Hindlimb muscle (tissue), 1 donor: ENCODE measurements around the gene GYS1. TPM values are rescaled to one million over a fixed set of nuclear protein-coding genes. Genes with fewer than 3 reads are reported as not detected.

Source experiments
- DNase-seq: peaks from one replicate; pipeline ENCODE4 v3.0.0-alpha.2; 2013
- polyA plus RNA-seq: library from polyadenylated mRNA; unstranded; fragments of 120-200 nt; gene quantifications from one replicate; pipeline ENCODE4 v1.2.1, GENCODE V29; 2013; ENCODE audit not compliant: insufficient read length

GYS1 gene
- polyA plus RNA-seq, 1 donor, result 108 TPM

DNA sequence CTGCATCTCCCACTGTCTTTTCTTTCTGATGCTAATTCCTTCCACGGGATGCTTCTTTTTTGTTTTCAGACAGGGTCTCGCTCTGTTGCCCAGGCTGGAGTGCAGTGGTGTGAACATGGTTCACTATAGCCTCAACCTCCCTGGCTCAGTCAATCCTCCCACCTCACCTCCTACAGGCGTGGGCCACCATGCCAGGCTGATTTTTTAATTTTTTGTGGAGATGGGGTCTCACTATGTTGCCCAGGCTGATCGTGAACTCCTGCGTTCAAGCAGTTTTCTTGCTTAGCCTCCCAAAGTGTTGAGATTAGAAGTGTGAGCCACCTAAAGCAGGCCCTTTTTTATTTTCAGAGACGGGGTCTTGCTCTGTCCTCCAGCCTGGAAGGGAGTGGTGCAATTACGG is 4.8 kb downstream of the GYS1 start:
- DNase-seq, result no peak

DNA sequence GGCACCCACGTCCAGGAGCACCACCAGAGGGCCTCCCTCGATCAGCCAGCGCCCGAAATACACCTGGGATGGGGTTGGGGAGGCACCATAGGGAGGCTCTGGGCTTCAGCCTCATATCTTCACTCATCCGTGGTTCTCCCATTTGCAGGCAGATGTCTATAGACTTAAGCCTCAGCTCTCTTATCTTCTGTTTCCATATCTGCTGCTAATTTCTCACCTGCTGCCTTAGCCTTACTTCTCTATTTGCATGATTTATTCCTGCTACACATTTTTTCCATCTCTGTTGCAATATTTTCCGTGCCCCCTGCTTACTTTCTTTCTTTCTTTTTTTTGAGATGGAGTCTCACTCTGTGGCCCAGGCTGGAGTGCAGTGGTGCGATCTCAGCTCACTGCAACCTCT is 5.8 kb downstream of the GYS1 start:
- DNase-seq, result no peak

DNA sequence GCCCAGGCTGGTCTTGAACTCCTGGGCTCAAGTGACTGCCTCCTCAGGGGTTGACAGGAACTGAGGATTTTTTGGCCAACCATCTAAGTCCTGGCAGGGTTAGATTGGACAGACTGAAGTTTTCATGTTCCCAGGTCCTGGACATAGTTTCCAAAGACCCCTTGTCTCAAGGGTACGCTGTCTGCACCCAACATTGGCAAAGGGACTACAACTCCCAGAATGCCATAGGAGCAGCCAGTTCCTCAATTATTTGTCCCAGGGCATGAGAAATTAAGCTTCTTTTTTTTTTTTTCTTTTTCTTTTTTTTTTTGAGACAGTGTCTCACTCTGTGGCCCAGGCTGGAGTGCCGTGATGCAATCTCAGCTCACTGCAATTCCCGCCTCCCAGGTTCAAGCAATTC is 6.9 kb downstream of the GYS1 start:
- no peak for DNase-seq

DNA sequence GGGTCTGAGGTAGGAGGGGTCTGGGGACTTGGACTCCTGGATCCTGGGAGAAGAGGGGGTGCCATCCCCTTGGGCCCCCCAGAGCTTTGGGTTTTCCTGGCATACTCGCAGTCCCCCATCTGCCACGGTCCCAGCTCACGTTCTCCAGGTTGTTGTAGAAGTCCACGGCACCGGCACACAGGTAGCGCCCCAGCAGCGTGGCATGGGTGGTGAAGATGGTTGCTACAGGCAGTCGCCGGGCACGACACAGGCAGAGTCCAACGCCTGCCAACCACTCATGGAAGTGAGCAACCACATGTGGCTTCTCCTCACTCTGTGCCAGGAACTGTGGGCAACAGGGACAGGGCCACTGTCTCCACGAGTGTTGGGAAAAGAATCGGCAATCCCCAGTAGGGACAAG is 7.4 kb downstream of the GYS1 start:
- no peak for DNase-seq

DNA sequence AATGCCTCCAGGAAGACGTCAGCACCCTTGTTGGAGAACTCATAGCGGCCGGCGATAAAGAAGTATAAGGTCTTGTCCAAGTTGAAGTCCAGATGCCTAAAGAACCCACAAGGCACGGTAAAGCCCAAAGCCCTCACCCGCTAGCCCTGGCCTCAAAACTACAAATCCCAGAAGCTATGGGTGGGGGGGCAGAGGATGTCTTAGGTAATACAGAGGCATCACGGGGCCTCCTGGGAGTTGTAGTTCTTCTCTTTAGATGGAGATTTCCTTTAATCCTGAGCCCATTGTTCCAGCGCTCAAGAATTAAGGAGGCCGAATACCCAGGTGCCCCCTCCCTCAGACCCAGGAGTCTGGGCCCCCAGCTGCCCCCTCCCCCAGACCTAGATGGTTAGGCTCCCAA is 10.8 kb downstream of the GYS1 start:
- no peak for DNase-seq

DNA sequence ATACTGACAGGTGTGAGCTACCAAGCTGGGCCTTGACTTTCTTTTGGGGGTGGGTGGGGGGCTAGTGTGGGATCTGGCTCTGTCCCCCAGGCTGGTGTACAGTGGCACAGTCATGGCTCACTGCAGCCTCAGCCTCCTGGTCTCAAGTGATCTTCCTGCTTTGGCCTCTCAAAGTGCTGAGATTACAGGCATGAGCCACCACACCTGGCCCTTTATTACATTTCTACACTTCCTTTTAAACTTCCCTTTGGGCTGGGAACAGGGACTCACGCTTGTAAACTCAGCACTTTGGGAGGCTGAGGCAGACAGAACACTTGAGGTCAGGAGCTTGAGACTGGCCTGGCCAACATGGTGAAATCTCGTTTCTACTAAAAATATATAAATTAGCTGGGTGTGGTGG is 16.0 kb downstream of the GYS1 start:
- no peak for DNase-seq

DNA sequence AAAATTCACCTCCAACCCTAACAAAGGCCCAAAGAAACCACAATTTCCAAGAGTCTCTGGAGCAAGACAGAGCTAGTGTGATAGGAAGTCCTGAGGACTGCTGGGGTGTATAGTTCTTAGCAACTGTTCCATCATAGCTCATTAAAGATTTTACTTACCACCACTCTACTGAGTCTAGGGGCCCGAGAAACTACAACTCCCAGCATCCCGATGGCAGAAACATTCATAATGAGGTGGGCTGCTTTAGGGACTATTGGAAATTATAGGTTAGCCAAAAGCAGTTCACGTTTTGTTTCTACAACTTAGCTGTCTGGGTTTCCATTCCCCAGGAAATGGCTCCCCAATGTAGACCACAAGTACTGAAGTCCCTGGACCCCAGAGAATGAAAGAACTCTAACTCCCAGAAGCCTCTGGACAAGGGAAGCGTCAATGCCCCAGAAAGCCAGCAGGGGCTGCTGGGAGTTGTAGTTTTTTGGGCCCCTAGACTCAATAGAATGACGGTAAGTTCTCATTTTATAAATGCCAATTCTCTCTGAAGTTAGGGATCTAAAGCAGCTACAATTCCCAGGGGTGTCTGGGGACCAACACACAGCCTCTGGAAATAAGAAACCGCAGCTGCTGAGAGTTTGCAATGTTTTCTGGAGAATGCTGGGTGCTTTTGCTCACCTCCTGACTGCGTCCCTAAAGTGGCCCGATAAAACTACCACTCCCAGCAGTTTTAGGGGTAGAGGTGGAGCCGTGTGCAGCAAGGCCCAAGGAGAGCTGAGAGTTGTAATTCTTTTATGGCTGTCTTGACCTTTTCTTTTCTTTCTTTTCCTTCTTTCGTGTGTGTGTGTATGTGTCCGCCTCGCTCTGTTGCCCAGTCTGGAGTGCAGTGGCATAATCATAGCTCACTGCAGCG is 16.9 kb downstream of the GYS1 start:
- DNase-seq, result no peak

DNA sequence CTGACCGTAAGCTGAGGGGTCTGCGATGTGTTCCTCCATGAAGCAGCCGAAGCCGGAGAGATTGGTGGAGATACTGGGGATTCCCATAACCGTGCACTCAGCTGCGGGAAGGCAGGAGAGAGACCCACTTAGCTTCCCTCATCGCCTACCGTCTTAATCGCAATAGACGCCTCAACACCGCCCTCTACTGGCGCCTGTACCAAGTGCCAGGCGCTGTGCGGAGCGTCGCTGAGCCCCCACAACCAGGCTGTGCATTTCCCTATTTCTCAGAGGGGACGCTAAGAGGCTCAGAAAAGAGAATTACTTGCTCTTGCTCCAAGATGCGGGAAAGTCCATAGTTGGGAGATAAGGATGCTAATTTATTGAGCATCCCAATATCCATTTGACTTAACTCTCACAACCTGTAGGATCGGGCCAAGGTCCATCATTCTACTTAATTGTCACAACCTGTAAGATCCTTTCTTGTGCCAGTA is 22.1 kb downstream of the GYS1 start:
- DNase-seq, result peak; percentile 83

DNA sequence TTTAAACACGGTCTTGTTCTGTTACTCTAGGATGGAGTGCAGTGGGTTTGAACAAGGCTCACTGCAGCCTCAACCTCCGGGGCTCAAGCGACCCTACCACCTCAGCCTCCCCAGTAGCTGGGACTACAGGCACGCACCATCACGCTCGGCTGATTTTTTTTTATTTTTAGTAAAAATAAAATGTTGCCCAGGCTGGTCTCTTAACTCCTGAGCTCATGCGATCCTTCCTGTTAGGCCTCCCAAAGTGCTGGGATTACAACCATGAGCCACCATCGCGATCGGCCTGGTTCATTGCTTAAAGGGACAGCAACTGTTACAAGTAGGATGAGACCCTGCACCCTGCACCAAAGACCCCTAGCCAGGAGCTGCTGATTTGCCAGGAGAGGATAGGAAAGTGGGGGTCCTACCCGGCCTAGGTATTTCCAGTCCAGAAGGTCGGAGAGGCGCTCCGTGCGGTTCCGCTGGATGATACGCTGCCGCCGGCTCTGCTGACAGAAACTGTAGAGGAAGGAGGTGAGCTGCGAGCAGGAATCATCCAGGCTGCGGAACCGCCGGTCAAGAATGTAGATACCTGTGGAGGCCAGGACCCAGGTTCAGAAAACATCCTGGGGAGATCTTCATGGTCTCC is 22.9 kb downstream of the GYS1 start:
- DNase-seq, result no peak

DNA sequence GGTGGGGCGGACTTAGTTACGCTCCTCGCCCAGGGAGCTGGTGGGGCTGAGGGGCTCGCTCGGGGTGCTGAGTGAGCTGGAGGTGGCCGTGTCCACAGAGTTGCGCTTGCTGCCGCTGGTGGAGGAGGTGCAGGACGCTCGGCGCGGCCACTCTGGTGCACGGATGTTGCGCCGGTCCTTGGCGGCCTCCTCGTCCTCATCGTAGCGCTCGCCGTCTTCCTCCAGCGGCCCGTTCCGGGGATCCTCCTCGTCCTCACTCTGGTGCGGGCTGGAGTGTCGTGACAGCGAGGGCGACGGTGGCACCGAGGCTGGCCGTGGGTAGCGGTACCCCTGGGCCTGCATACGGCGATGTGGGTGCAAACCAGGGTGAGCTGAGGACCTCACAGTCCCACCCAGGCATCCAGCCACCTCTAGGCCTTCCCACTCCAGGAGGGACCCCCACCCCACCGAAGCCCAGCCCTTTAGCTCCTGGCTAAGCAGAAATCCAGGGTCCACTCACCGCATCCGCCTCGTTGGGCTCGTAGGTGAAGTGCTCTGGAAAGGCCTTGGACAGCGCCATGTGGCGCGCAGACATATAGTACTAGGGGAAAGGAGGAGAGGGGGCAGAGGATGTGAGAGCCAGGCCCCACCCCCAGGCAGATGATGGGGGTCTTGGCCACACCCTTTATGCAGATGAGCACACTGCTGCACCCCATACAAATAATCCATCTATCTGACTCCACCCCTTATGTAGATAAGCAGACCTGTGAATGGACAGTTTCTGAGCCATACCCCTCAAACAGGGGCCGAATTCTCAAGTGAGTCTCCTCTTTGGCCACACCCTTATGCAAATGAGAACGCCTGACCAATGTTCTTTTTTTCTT is 23.6 kb downstream of the GYS1 start:
- no peak for DNase-seq

DNA sequence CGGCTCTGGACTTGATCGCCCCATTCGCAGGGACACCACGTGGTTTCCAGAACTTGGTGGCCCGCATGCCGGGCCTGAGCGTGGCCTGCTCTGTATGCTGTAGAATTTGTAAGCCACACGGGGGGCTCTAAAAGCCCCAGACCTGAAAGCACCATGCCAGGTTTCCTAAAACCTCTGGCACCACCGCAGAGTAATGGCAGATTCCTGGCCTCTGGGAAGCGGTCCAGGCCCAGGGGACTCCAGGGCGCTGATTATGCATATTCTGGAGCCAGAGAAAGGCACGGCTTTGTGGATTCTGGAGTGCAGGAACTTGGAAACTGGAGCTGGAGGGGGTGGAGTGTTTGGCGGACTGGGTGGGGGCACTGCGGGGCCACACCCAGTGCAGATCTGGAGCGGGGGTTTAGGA is 24.3 kb downstream of the GYS1 start:
- DNase-seq, result no peak

DNA sequence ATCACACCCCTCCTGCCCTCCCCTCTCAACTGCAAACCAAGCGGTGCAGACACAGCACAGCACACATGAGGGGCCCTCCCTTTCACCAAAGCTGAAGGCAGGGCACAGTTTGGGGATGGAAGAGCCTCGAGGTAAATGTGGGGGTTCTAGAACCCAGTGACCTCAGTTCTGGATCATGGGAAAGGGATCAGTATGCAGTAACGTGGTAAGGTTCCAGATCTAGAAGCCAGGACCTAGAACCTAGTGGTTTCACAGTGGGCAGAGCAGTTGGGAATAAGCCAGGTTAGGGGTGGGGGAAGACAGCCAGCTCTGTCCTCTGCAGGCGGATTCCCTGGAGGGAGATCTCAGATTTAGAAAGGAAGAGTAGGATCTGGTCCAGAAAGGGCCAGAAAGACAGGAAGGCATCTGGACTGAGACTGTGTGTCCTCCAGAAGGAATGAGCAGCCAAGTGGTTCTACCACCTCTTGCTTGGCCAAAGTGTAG is 24.9 kb downstream of the GYS1 start:
- no peak for DNase-seq

DNA sequence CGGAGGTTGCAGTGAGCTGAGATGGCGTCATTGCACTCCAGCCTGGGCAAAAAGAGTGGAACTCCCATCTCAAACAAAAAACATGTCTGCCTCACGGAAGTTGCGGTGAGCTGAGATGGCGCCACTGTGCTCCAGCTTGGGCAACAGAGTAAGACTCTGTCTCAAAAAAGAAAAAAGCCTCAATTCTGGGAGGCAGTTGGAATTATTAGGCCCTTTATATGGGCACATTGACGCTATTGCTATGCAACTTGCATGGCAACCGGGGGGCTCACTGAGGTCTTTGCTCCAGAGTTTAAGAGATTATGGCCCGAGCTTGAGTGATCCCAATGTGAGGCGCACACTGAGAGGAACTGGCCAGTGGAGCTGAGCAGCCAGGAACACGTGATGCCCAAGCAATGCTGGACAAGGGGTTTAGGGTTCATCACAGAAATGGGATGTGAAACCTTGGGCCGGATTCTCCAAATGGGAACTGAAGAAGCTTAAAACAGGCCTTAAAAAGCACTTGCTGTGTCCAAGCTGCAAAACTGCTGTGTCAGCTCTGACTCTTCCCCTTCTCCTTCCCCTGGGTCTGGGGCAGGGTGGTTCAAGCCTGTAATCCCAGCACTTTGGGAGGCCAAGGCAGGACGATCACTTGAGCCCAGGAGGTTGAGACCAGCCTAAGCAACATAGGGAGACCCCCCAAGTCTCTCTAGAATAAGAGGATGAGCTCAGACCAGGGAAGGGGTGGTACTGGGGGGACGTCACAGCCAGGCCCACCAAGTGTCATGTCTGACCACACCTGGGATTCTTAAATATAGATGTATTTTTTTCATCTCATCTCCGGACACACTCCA is 25.5 kb downstream of the GYS1 start:
- peak; percentile 45 for DNase-seq

DNA sequence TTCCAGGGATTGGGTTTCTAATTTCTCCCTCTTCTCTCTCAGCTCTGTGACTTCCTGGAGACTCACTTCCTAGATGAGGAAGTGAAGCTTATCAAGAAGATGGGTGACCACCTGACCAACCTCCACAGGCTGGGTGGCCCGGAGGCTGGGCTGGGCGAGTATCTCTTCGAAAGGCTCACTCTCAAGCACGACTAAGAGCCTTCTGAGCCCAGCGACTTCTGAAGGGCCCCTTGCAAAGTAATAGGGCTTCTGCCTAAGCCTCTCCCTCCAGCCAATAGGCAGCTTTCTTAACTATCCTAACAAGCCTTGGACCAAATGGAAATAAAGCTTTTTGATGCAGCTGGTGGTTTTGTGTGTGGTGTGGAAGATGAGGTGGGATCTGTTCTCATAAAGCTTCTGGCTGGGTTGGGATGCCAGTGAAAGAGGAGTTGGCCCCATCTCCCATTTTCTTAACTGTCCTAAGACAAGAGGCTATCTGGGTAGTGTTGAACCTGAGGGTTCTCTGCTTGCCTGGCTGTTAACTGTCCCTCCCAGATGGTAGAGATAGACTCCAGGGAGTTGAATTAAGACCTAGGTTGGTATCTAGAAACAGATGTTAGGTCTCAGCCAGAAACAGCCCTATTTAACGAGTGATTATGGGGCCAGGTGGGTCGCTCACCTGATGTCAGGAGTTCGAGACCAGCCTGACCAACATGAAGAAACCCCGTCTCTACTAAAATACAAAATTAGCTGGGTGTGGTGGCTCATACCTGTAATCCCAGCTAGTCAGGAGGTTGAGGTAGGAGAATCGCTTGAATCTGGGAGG is 26.4 kb downstream of the GYS1 start:
- DNase-seq, result no peak

DNA sequence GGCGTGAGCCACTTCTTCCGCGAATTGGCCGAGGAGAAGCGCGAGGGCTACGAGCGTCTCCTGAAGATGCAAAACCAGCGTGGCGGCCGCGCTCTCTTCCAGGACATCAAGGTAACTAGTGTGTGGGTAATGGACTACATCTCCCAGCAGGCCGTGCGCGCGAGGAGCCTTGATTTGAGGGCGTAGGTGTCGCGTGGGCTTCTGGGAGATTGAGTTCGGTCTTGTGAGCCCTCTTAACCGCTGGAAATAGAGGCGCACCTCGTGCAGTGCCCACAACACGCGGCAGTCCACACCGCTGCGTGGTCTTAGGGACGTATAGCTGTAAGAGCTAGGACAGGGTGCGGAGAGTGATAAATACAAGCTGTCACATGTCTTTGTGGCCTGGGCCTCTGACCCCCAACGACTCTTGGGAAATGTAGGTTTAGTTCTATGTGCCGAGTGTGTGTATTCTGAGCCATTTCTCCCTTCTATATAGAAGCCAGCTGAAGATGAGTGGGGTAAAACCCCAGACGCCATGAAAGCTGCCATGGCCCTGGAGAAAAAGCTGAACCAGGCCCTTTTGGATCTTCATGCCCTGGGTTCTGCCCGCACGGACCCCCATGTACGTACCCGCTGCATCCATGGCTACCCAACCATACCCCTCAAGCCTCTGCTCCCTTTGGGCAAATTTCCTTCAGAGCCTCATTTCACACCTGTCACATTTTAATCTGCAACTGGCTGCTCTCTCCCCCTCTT is 27.1 kb downstream of the GYS1 start:
- DNase-seq, result peak; percentile 86

DNA sequence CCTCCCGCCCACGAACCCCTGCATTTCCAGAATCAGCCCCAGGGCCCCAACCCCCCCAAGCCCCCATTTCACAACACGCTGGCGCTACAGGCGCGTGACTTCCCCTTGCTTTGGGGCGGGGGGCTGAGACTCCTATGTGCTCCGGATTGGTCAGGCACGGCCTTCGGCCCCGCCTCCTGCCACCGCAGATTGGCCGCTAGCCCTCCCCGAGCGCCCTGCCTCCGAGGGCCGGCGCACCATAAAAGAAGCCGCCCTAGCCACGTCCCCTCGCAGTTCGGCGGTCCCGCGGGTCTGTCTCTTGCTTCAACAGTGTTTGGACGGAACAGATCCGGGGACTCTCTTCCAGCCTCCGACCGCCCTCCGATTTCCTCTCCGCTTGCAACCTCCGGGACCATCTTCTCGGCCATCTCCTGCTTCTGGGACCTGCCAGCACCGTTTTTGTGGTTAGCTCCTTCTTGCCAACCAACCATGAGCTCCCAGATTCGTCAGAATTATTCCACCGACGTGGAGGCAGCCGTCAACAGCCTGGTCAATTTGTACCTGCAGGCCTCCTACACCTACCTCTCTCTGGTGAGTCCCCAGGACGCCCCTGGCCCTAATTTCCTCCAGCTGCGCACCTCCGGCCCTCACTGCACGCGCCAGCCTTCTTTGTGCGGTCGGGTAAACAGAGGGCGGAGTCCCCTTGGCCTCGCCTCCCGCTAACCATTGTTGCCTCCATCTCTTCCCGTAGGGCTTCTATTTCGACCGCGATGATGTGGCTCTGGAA is 27.9 kb downstream of the GYS1 start, which contains the start of gene FTL:
TSS of gene FTL (plus strand) at position 270 of the 766 bp plus-strand sequence. CDS start at position 469, 199 bp downstream.
- DNase-seq, result peak; percentile 97

DNA sequence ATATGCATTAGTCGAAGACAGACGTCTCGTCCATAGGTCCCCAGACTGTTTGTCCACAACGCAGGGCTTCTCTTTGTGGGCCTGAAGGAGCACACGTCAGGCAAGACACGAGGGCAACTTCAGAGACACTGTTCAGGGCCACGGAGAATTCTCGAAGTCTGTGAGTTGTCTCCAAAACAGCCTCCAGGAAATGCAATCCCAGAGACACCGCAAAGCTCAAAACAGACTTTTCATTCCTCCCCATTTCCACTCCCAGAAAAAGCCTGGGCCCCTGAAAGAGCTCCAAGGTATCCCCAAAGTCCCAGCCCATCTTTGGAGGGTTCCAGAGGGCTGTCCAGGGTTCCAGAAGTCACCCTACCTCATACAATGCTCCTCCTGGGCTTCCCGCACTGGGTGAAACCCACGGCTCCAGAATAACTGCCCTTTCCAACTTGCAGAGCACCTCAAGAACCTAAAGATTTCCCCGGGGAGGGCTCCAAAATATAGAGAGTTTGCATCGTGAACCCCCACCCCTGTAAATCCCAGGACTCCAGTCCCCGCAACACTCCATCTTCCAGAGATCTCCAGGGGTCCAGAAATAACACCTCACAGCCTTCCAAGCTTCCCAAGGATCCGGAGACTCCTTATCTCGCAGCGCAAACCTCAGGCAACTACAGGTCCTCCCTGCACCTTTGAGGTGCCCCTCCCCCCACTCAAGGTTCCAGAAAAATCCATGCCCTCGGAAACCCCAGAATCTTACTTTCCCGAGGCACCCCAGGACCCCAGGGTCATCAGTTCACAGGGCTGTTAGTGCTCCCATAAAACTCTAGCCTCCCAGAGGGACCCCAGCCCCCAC is 28.7 kb downstream of the GYS1 start:
- DNase-seq, result no peak
